ENCODE data around the gene EIF3B. TPM values are rescaled to one million over a fixed set of nuclear protein-coding genes. Genes with fewer than 3 reads are reported as not detected.
"Not testable (repeated sequence)": the region's sequence is repeated elsewhere in the genome, so short reads cannot be mapped to it uniquely, and the experiment has no call there.

The EIF3B gene
- 100 to 1,000 TPM; 108 to 191 (median 142) TPM for polyA plus RNA-seq (ENCODE audit: insufficient read length in 4 of 4)

DNA sequence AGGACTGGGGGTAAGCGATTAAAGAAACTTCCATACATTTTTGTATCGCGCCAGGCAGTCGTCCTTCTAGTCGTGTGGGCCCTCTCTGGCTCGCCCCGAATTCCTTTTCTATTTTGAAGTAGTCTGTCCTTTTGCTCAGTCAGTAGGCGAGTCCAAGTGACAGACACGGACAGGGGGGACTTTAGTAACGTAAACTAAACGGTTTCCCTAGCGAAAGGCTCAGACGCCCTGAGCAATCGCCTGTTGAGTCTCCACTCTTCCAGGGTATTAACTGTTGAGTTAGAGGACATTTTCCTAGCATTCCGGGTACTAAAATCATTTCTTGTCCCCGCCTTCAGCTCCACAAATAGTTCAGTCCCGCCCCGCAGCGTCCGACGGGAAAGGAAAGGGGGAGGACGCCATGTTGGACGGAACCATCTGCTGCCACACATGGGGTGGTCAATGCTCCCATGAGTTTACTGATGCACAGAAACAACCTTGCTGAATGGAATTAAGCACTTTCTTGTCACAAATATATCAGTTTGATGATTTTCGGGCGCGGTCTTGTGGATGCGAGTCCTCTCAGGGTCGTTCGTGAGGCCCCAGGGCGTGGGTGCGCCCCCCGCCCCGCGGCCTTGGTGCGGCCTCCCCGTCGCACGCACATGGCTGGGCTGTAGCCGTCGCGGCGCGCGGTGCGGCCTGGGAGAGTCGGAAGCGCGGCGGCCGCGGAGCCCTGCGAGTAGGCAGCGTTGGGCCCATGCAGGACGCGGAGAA is at the start of gene EIF3B:
Gene EIF3B, plus strand, starts transcription at position 642 of the 753 bp plus-strand sequence. Its CDS starts 95 bp downstream, at position 737.
- DNase-seq (ENCODE audit: low read depth in 4 of 4, low spot score in 3 of 4) = peak; percentile 89 to 96 (median 92)

DNA sequence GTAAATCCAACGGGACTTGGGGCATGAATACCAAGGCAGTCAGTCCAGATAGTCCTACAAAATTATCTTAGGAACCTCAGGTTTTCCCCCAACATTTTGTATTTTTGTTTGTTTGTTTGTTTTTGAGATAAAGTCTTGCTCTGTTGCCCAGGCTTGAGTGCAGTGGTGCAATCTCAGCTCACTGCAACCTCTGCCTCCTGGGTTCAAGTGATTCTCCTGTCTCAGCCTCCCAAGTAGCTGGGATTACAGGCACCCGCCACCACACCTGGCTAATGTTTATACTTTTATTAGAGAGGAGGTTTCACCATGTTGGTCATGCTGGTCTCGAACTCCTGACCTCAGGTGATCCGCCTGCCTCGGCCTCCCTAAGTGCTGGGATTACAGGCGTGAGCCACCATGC is 49.4 kb upstream of the EIF3B start:
- not testable (repeated sequence) for DNase-seq (ENCODE audit: low read depth in 4 of 4, low spot score in 3 of 4)

DNA sequence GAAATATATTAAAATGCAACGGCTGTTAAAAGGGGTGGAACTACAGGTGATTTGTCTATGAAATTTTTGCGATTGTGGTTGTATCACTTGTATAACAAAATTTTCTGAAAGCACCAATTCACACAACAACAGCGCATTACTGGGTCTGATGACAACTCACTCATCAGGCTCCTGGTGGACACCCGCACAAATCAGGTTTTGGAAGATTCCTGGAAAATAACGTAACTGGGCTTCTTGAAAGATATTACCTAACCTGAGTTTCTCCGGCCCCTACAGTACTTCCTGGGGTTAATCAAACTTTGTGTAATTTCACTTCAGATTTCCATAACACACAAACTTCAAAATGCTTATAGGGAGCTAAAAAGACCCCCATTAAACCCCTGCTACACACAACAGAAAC is 47.9 kb upstream of the EIF3B start:
- no peak for DNase-seq (ENCODE audit: low read depth in 4 of 4, low spot score in 3 of 4)

DNA sequence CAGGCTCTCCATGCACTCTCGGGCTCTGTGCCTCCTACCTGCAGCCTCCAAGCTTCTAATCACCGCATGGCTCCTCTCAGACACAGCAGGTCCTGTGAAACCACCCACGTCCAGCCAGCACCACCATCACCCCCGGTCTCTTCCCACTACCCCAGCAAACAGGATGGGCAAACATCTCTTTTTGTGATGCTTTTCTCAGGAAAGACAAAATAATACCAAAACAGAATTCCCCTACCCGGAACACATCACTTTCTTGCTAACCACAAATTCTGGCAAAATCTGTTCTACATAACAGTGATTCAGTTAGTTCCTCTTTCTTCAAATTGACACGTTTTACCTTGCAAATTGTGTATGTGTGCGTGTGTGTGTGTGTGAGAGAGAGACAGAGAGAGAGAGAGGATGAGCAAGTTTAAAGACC is 46.9 kb upstream of the EIF3B start:
- DNase-seq (ENCODE audit: low read depth in 4 of 4, low spot score in 3 of 4) = no peak

DNA sequence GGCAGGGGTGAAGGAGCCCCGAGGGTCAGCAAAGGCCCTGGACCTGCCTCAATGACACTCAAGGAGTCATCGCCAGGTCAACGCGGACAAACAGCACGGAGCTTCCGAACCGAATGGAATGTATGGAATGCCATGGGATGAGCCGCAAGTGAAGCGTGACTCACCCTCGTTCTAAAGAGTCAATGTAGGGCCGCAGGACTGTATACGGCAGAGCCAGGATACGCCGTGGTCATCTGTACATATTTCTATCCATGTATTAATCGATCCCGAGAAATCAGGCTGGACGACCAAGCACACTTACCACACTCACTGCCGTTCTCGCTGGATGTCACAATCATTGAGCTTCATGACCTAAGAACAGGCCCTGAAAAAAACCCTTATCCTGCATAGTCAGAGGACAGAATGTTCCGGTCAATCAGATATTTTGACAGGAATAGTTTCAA is 44.7 kb upstream of the EIF3B start:
- peak in 3 of 4 donors; percentile 29 to 54 (median 51) for DNase-seq (ENCODE audit: low read depth in 4 of 4, low spot score in 3 of 4)

DNA sequence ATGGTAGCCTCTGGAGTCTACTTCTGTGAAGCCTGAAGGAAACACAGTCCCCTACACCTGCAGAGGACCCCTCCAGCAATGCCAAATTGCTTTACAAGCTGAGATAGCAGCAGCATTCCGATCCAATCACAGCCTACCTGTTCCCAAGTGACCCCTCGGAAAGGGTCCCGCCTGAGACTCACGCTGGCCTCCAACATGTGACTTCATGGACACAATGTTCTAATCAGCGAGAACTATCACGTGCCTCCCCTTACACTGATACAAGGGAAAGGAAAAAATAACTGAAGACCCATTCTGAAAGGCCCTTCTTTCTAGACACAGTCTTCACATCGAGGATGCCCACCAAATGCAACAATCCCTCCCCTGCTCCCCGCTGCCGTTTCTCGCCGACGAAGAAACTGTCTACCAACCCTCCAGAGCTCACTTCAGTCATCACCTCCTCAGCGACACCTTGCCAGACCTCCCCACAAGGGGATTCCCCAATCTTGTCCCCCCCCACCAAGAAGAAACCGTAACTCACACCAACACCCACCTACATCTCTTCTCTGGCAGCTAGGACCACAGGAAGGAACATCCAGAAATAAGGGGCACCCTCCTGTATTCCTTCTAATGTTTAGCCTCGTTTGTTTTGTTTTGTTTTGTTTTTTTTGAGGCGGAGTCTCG is 42.2 kb upstream of the EIF3B start:
- DNase-seq (ENCODE audit: low read depth in 4 of 4, low spot score in 3 of 4) = no peak

DNA sequence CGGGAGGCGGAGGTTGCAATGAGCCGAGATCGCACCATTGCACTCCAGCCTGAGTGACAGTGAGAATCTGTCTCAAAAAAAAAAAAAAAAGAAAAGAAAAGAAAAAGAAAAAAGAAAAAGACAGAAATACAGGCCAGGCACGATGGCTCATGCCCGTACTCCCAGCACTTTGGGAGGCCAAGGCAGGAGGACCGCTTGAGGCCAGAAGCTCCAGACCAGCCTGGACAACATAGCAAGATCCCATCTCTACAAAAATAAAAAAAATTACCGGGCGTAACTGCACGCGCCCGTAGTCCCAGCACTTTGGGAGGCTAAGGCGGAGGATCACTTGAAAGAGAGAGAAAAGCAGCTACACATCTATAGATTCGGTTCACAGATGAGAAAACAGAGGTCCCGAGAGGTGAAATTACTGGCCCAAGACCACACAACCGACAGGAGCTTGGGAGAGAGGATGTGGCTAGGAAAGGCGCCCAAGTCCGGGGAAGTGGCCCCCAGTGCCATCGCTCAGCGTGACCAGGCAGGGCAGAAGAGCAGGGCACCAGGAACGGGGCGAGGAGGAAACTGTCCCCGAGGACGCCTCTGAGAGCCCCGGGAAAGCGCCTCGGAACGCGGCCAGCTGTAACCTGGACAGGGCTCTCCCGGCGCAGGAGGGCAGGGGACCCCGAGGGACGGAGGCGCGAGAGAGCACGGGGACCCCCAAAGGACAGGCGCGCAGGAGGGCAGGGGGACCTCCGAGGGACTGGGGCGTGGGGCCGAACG is 41.0 kb upstream of the EIF3B start:
- DNase-seq (ENCODE audit: low read depth in 4 of 4, low spot score in 3 of 4) = no peak

DNA sequence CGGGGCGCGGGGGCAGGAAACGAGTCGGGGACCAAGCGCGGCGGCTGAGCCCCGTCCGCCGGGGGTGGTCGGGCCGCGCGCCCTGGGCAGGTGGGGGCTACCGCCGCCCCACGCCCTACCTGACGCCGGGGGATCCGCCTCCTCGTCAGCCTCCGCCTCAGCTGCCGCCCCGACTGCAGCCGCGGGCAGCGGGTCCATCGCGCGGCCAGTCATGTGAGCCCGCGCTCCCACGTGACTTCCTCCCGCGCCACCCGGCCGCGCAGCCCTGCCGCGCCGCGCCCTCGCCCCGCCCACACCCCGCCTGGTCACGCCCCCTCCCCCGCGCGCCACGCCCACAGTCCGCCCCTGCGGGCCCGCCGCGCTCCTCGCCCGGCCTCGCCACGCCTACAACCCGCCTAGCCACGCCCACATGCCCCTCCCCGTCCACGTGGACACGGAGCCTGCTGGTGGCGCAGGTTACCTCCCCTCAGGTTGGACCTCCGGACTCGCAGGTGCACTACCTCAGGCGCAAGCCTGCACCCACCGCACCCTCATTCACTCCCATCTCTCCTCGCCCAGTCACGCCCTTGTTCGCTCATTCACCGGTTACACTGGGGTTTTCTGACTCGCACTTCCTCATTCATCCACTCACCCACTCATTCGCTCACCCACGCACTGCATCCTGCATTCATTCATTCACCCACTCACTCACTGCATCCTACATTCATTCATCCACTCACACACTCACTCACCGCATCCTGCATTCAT is 40.2 kb upstream of the EIF3B start, which contains the start of gene SNX8:
Gene SNX8, minus strand, starts transcription at position 233 of the 747 bp plus-strand sequence. Its CDS starts 20 bp downstream, at position 213.
- DNase-seq (ENCODE audit: low read depth in 4 of 4, low spot score in 3 of 4) = peak; percentile 36 to 70 (median 67)

DNA sequence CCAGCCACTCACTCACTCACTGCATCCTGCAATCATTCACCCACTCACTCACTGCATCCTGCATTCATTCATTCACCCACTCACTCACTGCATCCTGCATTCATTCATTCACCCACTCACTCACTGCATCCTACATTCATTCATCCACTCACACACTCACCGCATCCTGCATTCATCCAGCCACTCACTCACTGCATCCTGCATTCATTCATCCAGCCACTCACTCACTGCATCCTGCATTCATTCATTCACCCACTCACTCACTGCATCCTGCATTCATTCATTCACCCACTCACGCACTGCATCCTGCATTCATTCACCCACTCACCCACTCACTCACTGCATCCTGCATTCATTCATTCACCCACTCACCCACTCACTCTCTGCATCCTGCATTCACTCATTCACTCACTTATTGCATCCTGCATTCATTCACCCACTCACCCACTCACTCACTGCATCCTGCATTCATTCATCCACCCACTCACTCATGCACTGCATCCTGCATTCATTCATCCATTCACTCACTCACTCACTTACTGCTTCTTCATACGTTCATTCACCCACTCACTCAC is 39.6 kb upstream of the EIF3B start:
- not testable (repeated sequence) for DNase-seq (ENCODE audit: low read depth in 4 of 4, low spot score in 3 of 4)

DNA sequence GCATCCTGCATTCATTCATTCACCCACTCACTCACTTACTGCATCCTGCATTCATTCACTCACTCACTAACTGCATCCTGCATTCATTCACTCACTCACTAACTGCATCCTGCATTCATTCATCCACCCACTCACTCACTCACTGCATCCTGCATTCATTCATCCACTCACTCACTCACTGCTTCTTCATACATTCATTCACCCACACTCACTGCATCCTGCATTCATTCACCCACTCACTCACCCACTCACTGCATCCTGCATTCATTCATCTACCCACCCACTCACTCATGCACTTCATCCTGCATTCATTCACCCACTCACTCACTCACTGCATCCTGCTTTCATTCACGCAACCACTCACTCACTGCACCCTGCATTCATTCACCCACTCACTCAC is 38.8 kb upstream of the EIF3B start:
- no peak for DNase-seq (ENCODE audit: low read depth in 4 of 4, low spot score in 3 of 4)

DNA sequence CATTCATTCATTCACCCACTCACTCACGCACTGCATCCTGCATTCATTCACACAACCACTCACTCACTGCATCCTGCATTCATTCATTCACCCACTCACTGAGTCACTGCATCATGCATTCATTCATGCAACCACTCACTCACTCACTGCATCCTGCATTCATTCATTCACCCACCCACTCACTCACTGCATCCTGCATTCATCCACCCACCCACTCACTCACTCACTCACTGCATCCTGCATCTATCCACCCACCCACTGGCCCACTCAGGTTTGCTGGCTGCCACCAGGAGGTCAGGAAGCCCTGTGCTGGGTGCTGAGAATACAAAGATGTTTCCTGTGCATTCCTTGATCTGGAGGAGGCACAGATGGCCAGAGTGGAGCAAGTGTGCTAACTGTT is 38.0 kb upstream of the EIF3B start:
- no peak for DNase-seq (ENCODE audit: low read depth in 4 of 4, low spot score in 3 of 4)

DNA sequence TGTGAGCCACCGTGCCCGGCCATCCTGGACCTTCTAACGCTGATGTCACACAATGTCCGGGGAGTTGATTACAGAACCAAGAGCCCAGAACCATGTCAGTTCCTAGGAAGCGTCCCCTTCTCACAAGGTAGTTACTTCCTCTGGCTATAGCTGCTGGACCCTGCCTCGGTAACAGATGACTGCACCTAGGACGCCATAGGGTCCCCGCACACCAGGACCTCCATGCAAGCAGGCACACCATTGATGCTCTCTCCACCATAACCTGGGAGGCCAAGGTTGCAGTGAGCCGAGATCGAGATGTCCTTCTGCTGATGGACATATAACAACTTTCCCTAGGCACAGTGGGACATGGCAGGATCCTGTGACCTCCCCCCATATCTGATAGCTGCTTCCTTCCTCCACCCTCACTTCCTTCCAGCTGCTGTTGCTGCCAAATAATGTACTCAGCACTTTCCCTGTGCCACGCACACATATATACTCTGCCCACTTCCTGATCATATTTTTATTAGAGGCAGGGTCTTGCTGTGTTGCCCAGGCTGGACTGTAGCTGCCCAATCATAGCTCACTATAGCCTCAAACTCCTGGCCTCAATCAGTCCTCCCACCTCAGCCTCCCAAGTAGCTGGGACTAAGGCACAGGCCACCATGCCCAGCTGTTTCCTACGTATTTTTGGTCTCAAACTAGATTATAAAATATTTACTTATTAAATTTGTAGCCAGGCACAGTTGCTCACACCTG is 36.9 kb upstream of the EIF3B start:
- no peak for DNase-seq (ENCODE audit: low read depth in 4 of 4, low spot score in 3 of 4)

DNA sequence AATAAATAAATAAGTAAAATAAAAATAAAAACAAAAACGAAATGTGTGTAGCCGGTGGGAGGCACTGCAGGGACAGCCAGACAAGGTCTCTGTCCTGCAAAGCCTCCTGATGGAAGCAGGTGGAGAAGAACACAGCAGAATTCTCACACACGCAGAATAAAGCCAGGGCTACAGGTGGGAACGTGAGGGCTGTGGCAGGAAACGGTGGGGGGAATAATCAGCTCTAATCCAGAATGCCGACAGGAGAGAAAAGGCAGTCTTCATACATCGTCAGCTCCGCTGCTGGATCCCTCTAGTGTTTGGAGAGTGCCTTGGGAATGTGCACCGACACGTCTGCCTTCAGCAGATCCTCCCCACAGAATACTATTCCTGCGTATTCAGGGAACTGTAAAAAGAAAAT is 33.6 kb upstream of the EIF3B start:
- no peak for DNase-seq (ENCODE audit: low read depth in 4 of 4, low spot score in 3 of 4)

DNA sequence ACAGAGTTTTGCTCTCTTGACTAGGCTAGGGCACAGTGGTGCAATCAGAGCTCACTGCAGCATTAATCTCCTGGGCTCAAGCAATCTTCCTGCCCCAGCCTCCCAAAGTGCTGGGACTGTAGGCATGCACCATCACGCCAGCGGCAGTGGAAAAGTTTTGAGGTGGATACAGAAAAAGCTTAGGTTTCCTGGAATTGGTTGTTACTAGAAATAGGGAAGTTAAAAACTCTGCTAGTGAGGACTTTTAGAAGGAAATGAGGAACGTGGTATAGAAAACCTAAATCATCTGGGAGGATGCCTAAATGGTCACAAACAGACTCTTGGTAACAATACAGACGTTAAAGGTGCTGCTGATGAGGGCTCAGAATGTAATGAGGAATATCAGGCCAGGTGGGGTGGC is 29.5 kb upstream of the EIF3B start:
- DNase-seq (ENCODE audit: low read depth in 4 of 4, low spot score in 3 of 4) = no peak

DNA sequence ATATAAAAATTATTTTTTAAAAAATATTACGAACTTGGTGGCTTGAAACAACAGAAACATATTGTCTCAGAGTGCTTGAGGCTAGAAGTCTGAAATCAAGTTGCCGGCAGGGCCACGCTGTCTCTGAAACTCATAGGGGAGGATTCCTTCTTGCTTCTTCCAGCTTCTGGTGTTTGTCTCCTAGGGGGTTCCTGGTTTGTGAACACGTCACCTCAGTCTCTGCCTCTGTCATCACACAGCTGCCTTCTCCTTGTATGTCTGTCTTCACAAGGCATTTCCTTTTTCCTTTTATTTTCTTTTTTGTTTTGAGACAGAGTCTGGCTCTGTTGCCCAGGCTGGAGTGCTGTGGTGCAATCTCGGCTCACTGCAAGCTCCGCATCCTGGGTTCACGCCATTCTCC is 27.7 kb upstream of the EIF3B start:
- no peak for DNase-seq (ENCODE audit: low read depth in 4 of 4, low spot score in 3 of 4)

DNA sequence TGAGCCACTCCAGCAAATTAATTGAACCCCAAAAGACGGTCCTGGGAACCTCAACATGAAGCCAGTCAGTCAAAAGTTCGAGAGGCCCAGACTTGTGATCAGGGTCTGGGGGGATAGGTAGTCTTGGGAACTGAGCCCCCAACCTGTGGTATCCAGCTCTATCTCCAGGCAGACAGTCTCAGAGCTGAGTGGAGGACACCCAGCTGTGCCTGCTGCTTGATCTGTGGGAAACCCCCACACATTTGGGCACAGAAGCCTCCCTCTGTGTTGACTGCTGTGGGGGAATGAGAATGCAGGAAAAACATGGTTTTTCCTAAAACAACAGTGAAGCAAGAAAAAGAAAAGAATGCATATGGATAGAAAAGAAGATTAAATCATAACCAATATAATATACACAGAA is 24.1 kb upstream of the EIF3B start:
- no peak for DNase-seq (ENCODE audit: low read depth in 4 of 4, low spot score in 3 of 4)

DNA sequence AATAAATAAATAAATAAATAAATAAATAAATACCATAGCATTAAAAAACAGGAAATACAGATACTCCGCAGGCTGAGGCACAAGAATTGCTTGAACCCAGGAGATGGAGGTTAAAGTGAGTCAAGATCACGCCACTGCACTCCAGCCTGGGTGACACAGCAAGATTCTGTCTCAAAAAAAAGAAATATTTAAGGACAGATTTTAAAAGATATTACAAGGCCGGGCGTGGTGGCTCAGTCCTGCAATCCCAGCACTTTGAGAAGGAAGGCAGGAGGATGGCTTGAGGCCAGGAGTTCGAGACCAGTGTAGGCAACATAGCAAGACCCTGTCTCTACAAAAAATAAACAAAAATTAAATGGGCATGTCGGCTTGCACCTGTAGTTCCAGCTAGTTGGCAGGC is 22.9 kb upstream of the EIF3B start:
- no peak for DNase-seq (ENCODE audit: low read depth in 4 of 4, low spot score in 3 of 4)

DNA sequence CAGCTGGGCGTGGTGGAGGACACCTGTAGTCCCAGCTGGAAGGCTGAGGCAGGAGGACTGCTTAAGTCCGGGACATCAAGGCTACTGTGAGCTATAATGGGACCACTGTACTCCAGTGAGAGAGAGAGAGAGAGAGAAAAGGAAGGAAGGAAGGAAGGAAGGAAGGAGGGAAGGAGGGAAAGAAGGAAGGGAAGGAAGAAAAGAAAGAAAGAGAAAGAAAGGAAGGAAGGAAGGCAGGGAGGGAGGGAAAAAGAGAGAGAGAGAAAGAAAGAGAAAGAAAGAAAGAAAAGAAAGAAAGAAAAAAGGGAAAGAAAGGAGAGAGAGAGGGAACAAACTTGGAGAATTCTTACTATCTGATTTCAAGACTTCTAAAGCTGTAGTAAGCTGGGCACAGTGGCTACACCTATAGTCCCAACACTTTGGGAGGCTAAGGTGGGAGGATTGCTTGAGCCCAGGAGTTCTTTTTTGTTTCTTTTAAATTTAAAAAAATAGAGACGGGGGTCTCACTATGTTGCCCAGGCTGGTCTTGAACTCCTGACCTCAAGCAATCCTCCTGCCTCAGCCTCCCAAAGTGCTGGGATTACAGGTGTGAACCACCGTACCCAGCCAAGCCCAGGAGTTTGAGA is 21.9 kb upstream of the EIF3B start:
- not testable (repeated sequence) for DNase-seq (ENCODE audit: low read depth in 4 of 4, low spot score in 3 of 4)

Measured in left renal pelvis (tissue), 4 donors.